ENCODE results near the gene VSIG4.

The VSIG4 gene

DNA sequence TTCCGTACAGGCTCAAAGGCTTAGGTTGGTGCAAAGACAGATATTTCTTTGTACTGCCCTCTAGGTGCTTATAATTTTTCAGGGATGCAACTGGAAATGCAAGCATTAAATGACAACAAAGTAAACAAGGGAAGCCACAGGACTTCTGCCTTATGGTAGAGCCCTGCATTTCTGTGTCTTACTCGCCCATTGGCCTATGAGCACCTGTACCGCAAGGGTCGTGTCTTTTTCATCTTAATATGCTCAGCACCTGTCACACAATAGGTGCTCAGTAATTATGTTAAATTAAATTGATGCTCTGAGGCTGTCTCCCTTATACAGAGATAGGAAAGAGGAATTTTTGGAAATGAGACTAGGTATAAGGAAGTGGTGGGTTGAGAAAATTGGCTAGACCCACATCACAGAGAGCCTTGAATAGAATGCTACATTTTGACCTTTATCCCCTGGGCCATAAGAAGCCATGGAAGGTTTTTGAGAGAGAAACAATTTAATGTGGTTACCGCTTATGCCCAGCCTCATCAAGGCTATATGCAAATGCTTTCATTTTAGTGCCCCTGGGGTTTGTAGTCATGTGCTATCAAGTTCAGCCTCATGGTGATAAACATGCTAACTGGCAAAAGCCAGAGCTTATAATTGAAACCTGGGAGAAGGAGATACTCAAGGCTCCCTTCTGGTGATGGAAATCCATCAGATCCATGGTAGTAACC, 16.3 kb downstream of the VSIG4 start:
- DNase-seq: no peak

DNA sequence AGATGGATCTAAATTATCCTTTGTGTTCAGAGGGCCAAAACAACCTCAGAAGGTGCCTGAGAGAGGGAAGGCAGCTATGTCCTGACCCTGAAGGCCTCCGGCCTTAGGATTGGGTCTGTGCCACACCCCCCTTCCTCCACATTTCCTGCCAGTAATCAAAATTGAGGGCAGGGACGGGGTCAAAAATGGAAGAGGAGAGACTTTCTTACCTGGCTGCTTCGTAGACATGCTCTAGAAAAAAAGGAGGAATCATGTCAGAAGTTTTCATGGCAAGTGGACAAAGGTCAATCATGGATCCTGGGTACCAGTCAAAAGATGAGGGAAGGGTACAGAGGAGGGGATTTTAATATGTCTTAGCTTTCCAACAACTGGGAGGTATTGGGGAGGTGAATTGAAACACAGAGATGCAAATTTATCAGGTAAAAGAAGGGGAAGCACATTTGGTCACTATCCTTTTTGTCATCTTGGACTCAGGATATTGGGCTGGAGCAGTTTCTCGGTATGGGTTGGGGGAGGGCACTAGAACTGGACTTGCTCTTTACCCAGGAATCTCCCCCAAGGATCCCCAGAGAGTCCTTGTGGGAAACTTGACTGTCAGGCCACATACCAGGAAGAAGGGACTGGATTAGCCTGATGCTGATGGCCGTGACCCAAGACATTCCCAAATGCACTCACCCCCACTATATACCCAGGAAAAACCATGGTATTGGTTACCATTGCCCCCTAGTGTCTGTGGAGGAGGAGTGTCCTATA, 17.1 kb downstream of the VSIG4 start:
- DNase-seq: no peak

DNA sequence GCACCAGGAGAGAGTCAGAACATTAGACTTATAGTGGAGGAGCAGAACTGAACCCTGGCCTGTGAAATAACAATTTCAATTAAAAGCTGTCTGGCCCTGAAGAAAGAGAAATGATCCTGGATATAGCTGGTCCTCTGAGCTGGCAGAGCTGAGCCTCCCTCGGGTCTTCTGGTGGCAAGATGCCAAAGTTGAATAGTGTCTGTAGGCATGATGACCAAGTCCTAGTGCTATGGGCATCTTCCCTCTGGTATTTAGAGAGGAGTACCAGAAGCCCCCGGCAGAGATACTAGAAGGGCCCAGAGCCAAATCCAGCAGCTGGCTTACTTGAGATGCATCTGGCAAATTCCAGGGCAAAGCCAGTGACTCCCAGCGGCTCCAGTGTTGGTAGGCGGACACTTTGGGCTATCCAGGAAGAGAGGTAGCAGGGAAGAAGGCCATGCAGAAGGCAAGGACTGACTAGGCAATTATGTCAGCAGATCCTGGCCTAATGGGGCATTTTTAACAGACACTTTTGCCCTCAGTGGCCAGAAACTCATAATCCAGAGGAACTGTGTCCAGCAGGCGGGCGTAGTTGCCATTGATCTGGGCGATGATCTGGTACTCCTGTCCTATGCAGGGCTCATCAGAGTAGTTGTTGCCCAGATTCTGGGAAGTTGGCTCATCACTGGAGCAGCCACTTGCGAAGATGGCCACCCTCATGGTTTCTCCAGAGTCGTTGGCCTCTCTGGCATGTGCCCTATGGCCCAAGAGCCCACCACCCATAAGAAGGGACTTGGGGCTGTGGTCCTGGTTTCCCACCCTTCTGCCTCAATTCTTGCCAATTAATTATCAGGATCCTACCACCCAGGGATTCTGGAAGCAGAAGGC, 17.9 kb downstream of the VSIG4 start:
- DNase-seq: no peak

DNA sequence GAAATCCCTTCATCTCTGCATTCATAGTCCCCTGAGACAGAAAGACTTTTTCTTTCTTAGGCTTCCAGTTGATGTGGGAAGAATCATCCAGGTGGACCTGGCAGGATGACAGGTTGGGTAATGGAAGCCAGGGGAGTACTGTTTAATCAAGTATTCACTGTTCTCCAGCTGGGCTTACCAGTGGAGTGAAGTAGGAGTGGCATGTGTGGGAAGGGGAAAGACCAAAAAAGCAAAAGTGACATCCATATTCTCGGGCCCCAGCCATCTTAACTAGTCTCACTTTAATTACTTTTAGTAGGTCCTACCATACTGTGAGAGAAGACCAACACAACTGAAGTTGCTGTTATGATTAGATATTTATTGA, 18.5 kb downstream of the VSIG4 start:
- no peak for DNase-seq

DNA sequence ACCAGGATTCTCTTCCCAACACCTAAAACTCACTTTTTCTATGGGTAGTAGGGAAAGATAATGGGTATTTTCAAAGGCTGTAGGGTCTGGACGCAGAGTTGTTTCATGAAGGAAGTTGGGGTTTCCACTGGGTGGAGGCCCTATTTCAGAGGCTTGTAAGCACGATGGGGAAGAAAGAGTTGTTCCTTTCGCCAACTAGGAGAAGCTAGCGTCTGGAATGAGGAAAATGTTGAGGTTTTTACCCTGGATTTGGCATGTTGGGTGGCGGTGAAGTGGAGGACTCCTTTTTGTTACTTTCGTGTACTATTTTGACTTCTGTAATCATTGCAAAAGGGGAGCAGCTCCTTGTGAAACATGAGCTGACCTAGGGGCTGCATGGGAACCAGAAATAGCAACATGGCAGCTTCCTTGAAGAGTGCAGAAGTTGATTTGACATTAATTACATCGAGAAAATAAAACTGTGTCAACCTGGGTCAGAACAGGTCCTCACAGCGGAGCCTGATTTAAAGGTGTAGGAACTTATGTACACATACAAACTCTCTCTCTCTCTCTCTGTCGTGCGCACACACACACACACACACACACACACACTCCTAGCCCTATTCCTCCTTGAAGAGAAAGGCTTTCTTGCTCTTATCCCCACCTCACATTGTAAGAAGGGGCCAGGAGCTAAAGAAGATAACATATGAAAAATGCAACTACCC, 19.1 kb downstream of the VSIG4 start:
- no peak for DNase-seq

DNA sequence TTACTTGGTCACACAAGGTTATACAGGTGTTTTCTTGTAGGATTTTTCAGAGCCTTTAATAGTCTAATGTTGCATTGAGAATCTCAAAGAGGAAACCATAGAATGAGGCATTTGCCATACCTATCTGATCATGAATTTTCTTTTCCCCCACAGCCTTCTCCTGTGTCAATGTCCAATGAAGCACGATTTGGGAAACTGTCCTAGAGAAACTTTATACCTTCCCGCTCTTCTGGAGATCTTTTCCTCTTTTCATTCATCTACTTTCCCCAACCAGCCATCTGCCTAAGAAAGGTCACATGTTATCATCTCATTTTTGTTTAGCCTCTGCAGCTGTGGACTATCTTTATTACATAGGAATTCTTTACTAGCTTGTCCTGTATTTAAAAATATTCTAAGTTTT, 19.9 kb downstream of the VSIG4 start:
- no peak for DNase-seq

DNA sequence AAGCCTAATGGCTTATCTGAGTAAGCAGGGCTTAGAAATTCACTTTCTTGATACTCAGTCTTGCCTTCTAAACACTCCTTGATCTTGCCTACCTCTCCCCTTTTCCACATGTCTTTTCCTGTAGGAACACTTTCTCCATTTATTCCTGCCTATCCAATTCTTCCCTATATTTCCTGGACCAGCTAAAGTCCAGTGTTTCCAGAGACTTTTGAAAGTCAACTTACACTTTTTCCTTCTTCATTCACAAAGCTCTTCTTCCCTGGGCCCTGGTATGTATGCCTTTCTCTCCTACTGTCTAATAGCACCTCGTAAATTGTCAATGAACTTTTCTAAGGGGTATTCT, 20.6 kb downstream of the VSIG4 start:
- no peak for DNase-seq

DNA sequence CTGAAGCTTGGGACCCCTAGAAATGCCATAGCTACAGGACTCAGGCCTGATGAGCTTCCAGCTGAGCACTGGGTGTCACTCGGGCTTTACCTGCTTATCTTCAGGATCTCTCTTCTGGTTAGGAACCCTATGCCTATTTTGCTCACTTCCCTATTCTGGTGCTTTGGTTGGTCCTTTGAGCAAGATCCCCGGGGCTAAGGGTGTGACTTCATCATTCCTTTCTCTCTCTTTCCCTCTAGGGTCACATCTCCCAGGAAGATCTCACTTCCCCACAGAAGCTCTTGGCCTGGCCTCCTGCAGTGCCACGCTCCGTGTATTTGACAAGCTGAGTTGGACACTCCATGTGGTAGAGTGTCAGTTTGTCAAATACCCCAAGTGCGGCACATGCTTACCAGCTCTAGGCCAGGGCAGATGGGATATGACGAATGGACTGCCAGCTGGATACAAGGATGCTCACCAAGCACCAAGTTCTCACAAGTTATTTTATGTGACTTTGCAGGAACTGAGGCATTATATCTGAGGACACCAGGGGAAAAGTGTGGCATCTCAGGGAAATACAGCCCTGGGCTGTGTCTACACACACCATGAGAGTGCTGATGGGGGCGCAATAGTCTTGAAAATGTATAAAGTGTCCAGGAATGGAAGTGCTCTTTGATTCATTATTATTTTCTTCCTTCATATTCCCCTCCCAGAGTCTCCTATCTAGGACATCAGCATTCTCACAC, 21.1 kb downstream of the VSIG4 start:
- DNase-seq: no peak

DNA sequence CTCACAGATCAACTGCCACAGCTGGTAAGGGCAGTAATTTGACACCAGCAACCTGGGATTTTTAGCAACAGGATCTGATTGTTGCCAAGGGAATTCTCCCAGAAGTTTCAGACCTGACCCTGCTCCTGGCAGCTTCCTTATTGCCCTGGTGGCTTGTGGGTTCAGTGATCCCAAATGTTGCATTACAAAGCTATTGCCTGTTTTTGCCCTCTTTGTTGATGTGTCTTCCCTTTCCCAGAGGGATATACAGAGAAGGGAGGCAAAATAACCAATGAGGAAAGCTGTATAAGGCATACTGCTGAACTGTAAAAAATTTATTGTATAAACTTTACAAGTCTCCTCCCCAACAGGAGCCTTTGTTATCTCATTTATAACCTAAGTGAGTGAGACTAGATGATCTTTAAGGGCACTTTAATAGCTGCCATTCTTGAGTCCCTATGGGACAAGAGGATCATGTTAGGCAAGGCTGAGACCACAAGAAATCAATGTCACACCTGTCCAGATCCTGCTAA, 22.2 kb downstream of the VSIG4 start:
- no peak for DNase-seq

DNA sequence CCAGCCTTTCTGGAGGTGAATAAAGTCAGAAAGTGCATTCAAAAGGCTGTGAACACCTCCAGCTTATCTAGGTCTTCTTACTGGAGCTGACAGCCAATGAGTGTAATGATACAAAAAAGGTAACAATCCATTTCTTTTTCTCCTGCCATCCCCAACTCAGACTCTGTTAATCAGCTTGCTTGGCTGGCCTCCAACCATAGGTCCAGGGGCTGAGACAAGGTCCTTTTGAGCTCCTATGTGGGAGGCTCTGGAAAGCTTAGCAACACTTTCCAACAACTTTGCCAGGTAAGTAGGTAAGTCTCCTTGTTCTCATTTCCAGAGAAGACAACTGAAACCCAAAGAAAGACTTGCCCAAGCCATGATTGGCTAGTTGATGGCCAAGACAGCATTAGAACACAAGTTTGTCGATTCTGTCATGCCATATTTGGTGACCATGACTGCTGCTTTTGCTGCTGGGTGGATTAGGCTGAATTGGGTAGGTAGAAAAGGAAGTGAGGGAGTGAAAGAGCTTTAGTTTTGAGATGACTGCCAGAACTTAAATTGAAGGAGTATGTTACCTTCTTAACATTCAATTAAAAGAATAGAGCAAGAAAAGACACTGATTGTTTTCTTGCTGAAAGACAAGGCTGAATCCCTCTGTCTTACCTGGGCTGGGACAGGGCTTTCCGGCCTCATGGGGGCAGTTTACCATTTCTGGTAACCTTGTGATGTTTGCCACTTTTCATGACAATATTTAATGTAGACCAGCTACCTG, 22.8 kb downstream of the VSIG4 start:
- no peak for DNase-seq

DNA sequence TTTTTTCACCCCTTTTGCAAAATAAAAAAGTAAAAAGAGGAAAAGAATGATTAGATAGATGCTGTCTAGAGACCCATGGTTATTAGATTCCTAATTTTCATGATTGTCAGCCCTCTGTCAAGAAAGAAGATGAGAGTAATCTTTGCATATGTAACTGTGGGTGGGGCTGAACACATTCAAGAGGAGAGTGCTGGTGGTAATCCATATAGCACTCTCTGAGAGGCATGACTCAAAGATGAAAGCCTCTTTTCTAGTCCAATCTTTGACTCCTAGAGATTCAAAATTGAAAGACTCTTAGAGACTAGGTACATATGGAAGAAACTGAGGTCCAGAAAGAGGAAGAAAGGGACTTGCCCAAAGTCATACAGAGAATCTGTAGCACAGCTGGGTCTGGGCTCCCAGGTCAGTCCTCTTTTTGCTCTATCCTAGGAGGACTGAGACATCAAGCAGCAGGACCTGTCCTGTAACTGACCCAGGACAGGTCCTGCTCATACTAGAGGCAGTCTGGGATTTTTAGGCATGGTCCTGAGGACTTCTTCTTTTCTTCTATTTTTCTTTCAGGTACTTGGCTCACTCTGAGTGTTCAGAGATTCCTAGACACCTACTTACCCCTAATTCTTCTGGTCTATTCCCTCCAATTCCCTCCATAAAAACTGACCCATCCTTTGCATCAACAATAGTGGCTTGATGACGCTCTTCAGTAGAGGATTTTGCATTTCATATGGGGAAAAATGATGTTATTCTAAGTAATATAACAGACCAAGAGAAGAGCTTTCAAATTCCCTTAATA, 23.8 kb downstream of the VSIG4 start:
- no peak for DNase-seq

DNA sequence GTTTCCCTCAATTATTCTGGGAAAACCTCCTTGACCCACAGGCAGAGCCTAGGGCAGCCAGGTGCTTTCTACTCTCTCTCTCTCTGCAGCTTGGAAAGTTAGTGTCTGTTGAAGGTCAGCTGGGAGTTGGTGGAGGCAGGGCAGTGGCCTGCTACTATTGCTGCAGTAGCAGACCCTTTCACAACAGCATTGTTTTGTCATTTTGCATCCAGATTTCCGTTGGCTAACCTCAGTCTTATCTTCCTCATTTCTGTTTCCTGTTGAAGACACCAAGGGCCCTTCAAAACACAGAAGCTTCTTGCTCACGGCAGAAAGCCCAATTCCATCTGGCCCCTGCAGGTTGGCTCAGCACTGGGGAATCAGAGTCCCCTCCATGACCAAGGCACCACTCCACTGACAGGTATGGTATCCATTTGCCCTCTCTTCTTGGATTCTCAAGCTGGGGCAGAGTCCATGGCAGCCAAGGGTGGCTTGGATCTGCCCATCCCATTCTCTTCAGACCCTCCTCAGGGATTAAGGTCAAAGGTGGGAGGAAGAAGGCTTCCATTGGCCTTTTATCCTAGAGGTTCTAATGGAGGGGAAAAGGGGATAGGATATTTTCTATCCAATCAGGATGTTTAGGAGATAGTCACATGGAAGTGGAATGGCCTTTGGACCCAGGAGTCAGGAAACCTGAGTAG, 24.6 kb downstream of the VSIG4 start:
- no peak for DNase-seq

DNA sequence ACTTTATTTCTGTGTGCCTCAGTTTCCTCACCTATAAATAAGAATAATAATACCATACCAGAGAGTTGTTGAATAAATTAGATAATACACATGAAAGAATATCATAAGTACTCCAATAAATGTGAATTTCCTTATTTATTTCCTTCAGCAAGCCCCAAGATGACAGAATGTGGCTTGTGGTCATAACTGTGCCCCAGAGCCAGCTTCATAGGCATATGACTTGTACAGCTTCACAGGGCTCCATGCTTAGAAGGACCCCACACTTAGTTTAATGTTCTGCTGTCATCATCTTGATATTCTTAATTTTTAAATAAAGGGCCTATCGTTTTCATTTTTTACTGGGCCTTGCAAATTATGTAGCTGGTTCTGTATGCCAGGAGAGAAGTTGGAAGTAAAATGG, 25.3 kb downstream of the VSIG4 start:
- DNase-seq: no peak

DNA sequence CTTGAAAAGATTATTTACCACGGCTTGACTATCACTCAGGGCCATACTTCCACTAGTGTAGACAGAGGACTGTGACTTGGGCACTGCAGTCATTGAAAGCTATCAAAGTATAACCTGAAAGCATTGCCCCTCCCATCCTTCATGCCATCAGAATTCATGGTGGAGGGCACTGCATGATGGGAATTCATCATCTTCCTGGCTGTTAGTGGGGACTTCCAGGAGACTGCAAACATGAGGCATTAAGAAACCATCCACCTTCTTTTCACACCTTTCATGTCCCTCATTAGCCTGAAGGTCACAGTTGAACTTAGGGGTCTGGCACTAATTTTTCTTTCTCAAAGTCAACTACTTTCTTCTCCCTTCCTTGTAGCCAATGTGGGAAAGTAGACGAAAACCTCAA, 25.8 kb downstream of the VSIG4 start:
- no peak for DNase-seq

DNA sequence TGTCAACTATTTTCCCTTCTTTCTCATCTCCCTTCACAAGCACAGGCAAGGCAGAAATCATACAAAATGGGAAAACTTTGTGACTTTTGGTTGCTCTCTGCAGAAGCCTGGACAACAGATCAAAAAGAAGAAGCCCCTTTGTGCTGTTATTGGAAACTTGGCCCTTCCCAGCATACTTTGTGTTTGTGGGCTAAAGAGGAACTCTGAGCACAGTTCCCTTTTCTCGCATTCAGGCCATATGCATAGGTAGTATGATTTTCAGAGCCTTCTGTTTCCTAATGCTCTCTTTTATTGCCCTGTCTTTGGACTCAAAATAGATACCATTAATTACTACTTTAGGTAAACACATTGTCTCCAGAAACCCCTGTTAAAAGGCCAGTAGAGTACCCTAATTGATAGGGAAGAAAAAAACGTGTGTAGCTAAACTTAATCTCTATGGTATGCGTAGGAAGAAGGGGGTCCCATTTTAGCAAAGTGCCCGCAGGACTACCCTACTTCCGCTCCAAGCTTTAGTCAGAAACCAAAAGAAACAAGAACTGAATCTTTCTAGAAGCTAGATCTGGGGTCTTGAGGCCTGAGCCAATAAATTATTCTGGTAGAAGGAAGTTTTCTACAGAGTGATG, 26.6 kb downstream of the VSIG4 start:
- DNase-seq: no peak

DNA sequence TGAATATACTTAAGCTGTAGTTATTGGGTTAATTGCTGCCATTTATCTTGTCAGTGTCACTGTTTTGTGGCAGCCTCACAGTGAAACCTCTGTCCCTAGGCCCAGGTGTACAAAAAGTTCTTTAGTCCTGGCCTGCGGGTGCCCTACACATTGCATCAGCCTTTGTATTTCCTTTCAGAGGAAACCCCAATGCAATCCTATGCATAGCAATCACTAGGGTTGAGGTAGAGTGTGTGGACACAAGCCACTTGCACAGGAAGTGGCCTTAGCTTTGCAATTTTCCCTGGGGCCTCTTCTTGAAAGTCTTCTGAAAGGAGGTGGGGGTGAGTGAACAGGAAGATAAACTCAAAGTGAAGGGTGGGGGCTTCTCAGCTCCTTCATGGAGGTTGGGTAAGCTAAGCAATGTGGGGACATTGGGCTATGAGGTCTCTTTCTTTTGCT, 27.8 kb downstream of the VSIG4 start:
- DNase-seq: no peak

DNA sequence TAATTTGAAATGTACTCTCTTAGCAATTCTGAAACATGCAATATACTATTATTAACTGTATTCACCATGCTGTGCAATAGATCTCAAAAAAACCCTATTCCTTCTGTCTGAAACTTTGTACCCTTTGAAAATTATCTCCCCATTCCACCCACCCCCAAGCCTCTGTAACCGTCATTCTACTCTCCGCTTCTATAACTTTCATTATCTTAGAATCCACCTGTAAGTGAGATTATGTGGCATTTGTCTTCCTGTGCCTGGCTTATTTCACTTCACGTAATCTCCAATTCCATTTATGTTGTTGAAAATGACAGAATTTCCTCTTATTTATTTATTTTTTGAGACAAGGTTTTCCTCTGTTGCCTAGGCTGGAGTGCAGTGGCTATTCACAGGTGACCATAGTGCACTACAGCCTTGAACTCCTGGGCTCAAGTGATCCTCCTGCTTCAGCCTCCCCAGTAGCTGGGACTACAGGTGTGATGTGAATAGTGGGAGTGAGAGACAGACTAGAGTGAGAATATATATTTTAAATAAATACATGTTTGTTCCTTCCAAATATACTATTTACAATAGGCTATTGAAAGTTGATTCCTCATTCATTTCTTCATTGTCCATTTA, 30.5 kb downstream of the VSIG4 start:
- no peak for DNase-seq

DNA sequence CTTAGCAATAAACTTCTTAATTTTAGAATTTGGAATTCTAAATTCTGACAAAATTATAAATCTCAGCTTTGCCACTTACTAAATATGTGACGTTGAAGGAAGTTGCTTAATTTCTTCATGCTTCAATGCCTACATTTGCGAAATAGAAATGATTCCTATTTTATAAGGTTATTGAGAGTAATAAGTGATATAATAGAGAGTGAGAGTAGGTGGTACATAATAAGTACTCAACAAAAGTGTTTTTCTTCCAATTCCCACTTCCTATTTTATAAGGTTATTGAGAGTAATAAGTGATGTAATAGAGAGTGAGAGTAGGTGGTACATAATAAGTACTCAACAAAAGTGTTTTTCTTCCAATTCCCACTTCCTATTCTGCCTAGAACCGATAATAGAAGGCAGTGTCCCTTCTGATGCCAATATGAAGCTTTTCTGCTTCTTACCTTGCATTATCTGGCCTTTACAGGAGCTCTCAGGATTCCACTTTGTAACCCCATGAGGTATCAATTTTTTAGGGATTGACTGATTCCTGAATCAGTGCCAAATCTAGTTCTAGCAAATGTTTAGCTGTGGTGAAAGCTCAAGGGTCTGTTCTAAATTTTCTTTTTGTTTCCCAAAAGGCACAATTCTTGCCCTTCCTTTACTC, 31.4 kb downstream of the VSIG4 start:
- DNase-seq: no peak

DNA sequence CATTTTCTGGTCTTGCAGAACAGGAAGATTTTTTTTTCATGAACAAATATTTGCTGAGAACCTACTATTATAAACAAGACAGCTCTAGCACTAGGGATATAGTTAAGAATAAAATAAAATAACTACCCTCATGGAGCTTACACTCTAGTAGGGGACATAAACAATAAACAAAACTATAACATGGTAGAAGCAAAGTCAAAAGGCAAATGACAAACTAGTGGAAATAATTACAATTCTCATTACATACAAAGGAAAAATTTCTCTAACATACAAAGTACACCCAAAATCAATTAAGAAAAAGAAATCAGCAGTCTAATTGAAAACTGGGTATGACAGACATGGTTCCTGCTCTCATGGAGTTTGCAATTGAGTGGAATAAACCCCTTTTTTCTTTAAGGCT, 32.0 kb downstream of the VSIG4 start:
- no peak for DNase-seq
